Measurements from ENCODE around the gene AMOTL1.

Gene AMOTL1

GRCh38 chr11:94793822-94794221 is 25.7 kb downstream of the AMOTL1 start:
- peak overlapping the region in 1 of 2 donors; percentile 45 for H3K4me3 ChIP-seq (replicated peaks in 1 of 2; ENCODE audit: low read depth in 2 of 2, low read length in 2 of 2)
- TF ChIP-seq CTCF (IDR thresholded peaks at IDR 0.05; ENCODE audit: low read depth, low read length) = no peak
- DNase-seq (ENCODE audit: low read depth in 2 of 2) = peak; percentile 65 to 69

DNA sequence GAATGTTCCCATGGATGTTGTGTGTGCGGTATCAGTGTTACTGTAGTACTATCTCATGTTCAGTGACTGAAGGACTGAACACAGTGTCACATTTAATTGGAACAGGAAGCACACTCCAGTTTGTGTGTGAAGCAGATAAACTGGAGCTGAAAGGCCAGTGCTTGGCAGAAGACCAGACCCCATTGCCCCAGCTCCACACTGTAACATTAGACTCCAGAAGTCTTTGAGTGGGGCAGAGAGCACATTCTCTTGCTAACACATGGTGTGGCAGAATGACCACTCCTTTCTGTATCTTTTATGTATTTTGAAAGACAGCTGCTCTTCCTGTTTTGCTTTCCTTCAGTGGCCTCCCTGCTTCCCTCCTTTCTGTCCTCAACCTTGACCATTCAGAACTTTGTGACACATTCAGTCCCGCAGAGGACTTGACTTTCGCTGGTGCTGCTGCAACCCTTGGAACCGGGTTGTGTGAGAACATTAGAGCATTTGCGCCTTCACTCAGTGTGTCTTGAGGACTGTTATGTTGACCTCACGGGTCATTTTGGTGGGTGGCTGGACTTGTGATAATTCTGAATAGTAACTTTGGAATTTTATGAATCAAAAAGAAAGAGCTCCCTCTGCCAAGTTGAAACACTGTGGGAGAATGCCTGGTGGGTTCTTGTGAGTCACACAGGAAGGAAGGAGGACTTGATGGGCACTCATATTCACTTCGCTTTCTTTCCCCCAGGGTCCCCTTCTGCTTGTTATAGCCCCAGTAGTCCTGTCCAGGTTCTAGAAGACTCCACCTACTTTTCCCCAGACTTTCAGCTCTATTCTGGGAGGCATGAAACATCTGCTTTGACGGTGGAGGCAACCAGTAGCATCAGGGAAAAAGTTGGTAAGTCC is 26.4 kb downstream of the AMOTL1 start:
- peak overlapping the region in 1 of 2 donors; percentile 45 for H3K4me3 ChIP-seq (replicated peaks in 1 of 2; ENCODE audit: low read depth in 2 of 2, low read length in 2 of 2)
- TF ChIP-seq CTCF (IDR thresholded peaks at IDR 0.05; ENCODE audit: low read depth, low read length) = no peak
- peak; percentile 96 to 99 for DNase-seq (ENCODE audit: low read depth in 2 of 2)

GRCh38 chr11:94795476-94796189 is 27.5 kb downstream of the AMOTL1 start:
- no peak for TF ChIP-seq CTCF (IDR thresholded peaks at IDR 0.05; ENCODE audit: low read depth, low read length)
- peak in 1 of 2 donors; percentile 47 for DNase-seq (ENCODE audit: low read depth in 2 of 2)
- H3K4me3 ChIP-seq (replicated peaks in 1 of 2; ENCODE audit: low read depth in 2 of 2, low read length in 2 of 2) = peak overlapping the region; percentile 14 to 45

- H3K4me3 ChIP-seq (replicated peaks in 1 of 2; ENCODE audit: low read depth in 2 of 2, low read length in 2 of 2) = peak overlapping the region; percentile 14 to 45
- DNase-seq (ENCODE audit: low read depth in 2 of 2) = no peak
- no peak for TF ChIP-seq CTCF (IDR thresholded peaks at IDR 0.05; ENCODE audit: low read depth, low read length)
These were observed 28.0 kb downstream of the AMOTL1 start for GRCh38 chr11:94796190-94796580.

DNA sequence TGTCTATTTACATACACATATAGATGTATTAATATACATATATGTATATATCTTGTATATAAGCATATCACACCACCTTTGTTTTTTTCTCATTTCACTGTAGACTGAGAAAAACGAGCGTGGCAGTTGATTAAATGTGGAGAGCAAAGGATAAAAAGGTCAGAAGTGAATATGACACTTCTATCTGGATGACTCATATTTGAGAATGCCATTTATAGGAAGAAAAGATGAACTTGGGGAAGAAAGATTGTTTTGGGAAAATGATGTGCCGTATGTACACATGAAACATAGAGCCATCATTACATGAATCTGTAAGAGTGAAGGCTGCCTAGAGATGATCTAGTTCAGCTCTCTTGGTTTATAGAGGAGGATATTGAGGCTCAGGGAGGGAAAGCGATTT is 28.7 kb downstream of the AMOTL1 start:
- TF ChIP-seq CTCF (IDR thresholded peaks at IDR 0.05; ENCODE audit: low read depth, low read length) = no peak
- H3K4me3 ChIP-seq (replicated peaks in 1 of 2; ENCODE audit: low read depth in 2 of 2, low read length in 2 of 2) = peak overlapping the region in 1 of 2 donors; percentile 45
- DNase-seq (ENCODE audit: low read depth in 2 of 2) = no peak

- H3K4me3 ChIP-seq (replicated peaks in 1 of 2; ENCODE audit: low read depth in 2 of 2, low read length in 2 of 2) = no peak overlapping the region
- no peak for DNase-seq (ENCODE audit: low read depth in 2 of 2)
- TF ChIP-seq CTCF (IDR thresholded peaks at IDR 0.05; ENCODE audit: low read depth, low read length) = no peak
These were observed 31.6 kb downstream of the AMOTL1 start for GRCh38 chr11:94799726-94800125.

Data from cardiac fibroblast (primary cell).